ENCODE measurements around the gene ERO1B.
"Not testable (repeated sequence)": the region's sequence is repeated elsewhere in the genome, so short reads cannot be mapped to it uniquely, and the experiment has no call there.

ERO1B gene, protein sequence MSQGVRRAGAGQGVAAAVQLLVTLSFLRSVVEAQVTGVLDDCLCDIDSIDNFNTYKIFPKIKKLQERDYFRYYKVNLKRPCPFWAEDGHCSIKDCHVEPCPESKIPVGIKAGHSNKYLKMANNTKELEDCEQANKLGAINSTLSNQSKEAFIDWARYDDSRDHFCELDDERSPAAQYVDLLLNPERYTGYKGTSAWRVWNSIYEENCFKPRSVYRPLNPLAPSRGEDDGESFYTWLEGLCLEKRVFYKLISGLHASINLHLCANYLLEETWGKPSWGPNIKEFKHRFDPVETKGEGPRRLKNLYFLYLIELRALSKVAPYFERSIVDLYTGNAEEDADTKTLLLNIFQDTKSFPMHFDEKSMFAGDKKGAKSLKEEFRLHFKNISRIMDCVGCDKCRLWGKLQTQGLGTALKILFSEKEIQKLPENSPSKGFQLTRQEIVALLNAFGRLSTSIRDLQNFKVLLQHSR

DNA sequence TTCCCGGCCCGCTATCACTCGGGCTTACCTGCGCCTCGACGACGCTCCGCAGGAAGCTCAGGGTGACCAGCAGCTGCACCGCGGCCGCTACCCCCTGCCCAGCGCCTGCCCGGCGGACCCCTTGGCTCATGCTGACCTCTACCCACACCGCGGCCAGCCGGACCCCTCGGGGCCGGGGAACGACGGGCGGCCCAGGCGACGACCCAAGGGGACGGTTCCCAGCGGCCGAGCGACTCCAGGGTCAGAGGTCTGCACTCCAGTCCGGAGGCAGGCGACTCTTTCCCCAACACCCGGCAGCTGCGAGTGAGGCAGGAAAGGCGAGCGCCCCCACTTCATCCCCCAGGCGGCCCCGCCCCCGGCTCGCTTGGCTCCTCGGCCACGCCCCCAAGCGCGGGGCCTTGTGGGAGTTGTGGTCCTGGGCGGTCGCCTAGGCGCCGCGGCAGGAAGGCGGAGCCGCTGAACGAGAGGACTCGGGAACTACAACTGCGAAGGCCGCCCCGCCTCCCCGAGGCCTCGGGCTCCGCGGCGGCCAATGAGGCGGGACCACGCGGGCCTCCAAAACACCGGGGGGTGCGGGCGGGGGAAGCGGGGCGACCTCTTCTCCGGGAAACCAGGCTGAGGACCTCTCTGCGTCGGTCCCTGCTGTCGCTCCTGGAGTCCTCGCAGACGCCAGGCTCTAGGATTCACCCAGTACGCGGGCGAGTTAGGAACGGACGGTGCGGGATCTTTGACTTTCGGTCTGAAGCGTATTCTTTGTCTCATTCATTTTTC, at the start of gene ERO1B:
TSS of gene ERO1B (minus strand) at position 305 of the 771 bp plus-strand sequence. CDS start at position 130, 175 bp downstream.
- peak; percentile 98 for DNase-seq

DNA sequence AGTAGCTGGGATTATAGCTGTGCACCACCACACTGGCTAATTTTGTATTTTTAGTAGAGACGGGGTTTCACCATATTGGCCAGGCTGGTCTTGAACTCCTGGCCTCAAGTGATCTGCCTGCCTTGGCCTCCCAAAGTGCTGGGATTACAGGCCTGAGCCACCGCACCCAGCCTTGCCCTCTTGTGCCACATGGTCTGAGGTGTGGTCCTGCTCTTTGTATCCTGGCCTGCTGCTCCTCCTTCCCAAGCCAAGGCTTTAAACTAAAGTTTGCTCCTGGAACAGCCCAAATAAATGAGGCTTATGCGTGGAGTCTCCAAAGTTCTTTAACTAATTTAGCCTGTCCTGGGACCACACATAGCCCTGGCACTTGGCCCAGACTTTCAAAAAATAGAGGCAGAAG, 49.7 kb upstream of the ERO1B start:
- DNase-seq, result not testable (repeated sequence)

DNA sequence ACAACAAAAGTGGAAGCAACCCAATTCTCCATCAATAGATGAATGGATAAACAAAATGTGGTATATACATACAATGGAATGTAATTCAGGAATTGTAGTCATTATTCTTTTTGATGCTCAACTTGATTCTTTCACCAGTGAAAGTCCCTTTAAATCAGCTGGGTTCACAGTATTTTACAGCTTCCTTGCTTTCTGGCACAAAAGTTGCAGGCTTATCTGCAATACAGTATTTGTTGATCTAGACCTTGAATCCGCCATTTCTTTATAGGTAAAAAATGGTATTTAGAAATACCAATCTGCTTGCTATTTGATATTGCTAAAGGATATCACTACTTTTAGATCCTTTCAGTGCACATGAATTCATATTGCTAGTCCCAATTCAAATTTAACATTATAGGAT, 44.7 kb upstream of the ERO1B start:
- DNase-seq, result no peak

DNA sequence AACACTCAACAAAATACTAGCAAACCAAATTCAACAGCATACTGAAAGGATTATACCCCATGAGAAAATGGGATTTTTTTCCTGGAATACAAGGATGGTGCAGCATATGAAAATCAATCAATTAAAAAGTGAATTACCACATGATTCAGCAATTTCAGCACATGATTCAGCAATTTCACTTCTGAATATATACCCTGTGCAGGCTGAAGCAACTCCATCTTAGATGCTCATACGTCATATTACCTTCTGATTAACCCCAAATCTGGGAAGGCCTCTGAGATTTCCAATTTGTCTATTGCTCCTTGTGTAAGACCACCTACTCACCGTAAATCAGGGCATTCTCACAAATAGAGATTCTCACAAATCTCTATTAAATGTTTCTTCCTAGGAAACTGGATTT, 43.8 kb upstream of the ERO1B start:
- DNase-seq, result no peak

DNA sequence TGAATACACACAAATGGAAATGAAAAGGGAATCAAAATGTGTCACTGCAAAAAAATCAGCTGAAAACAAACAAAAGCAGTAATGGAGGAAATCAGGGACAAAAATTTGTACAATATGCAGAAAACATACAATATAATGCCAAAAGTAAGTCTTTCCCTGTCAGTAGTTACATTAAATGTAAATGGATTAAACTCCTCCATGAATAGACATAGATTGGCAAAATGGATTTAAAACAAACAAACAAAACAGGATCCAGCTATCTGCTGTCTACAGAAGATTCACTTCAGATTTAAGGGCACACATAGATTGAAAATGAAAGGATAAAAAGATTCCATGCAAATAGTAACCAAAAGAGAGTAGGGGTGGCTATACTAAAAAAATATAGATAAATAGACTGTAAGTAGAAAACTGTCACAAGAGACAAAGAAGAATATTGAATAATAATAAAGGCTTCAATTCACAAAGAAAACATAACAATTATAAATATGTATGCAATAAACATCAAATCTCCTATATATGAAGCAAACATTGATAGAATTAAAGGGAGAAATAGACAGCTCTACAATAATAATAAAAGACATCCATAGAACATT, 42.2 kb upstream of the ERO1B start:
- no peak for DNase-seq

DNA sequence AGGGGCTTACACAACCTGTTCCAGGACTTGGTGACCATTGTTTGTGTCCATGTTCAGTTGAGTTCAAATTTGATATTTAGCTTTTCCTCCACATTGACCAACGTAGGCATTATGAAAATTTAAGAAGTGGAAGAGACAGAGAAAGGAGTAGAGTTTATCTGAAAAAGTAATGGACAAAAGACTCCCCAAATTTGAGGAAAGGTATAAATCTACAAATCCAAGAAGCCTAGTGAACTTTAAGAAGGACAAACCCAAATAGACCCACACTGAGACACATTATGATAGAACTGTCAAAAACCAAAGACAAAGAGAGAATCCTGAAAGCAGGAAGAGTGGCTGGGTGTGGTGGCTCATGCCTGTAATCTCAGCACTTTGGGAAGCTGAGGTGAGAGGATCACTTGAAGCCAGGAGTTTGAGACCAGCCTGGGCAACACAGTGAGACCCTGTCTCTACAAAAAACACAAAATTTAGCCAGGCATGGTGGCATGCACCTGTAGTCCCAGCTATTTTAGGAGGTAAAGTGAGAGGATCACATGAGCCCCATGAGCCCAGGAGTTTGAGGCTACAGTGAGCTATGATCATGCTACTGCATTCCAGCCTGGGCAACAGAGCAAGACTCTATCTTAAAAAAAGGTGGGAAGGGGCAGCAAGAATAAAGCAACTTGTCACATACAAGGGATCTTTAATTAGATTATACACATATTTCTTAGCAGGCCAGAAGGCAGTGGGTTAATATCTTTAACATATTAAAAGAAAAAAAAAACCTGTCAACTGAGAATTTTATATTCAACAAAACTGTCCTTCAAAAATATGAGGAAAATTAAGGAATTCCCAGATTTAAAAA, 41.0 kb upstream of the ERO1B start:
- DNase-seq, result no peak

DNA sequence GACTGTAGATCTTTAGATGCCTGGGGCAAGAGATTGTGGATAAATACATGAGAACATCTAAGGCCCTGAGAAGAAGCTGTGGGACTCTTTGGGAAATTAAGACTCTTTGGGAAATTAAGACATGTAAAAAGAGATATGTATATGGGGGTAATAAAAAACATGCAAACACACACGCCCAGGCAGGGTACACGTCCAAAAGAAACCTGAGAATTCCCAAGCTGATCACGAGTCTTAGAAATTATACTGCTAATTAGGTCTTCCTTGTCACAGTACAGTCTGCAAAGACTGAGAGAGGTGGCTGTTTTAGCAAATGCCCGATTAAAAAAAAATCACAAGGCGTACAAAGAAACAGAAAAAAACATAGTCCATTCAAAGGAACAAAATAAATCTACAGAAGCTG, 39.3 kb upstream of the ERO1B start:
- DNase-seq, result no peak

DNA sequence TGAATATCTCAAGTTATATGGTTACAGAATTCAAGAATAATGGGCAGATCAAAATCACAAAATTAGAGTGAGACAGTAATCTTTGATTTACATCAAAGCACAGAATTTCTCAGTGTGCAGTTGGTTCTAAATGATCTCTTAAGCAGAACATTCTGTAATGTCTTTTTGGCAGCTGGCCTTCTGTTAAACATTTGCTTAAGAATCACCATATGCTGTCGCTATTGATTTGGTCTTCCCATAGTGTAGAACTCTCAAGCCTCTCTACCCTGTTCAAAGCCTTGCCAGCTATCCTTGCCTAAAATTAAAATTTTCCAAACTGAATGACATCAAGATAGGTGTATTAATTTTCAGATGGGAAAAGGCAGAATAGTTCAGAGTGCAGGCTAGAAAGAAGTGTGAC, 38.9 kb upstream of the ERO1B start:
- no peak for DNase-seq

DNA sequence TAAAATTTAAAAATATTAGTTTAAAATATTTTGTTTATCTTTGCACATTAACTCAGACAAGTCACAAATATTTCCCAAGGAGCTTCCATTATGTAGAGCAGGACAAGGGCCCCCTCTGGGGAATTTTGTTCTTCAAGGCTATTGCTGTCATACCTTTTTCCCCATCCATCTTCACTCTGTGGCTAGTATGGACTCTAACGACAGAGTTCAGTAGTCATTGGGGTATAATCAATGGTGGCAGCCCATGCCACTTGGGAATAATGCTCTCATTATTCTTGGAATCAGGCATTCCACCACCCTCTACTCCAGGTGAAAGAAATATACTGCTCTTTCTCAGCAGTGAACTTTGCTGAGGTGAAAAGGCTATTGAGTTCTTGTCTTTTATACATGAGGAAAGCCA, 38.5 kb upstream of the ERO1B start:
- no peak for DNase-seq

DNA sequence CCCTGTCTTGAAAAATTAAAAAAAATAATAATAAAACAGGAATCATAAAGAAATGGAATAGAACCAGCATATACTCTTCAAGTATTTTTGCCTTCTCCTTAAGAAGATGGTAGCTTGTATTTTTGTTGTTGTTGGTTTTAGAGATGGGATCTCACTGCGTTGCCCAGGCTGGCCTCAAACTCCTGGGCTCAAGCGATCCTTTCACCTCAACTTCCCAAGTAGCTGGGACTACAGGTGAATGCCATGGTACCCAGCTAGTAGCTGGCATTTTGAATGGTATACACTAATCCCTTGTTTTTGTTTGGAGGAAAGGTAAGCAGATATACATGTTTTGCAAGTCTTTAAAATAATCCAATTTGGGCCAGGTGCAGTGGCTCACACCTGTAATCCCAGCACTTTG, 34.7 kb upstream of the ERO1B start:
- no peak for DNase-seq

DNA sequence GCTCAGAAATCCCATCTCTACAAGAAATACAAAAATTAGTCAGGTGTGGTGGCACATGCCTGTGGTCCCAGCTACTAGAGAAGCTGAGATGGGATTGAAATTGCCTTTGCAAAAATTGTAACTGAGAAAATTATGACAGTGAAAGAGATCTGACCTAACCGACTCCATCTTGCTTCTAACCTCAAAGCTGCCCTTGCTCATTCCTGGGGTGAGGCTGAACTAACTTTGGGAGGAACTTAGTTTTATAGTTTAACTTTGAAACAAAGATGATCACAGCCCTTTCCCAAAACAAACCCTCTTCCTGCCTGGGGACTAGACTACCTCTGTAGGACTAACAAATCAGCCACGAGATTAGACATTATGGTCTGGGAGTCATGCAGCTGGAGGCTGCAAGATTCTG, 33.8 kb upstream of the ERO1B start:
- DNase-seq, result no peak

DNA sequence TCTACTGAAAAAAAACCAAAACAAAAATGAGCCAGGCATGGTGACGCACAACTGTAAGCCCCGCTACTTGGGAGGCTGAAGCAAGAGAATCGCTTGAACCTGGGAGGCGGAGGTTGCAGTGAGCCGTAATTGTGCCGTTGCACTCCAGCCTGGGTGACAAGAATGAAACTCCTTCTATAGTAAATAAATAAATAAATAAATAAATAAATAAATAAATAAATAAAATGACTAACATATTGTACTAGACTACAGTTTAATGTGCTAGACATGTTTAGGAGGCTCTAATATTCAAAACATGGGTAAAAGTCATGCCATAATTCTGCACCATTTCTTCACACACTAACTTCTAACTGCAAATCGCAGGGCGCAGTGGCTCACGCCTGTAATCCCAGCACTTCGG, 33.3 kb upstream of the ERO1B start:
- no peak for DNase-seq

DNA sequence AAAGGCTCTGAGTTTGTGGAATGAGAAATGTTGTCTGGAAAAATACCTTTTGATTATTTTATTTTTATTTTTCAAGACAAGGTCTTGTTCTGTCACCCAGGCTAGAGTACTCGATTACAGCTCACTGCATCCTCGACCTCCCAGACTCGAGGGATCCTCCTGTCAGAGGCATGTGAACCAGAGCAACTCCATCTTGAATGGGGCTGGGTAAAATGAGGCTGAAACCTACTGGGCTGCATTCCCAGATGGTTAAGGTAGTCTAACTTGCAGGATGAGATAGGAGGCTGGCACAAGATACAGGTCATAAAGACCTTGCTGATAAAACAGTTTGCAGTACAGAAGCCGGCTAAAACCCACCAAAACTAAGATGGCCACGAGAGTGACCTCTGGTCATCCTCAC, 32.3 kb upstream of the ERO1B start:
- DNase-seq, result not testable (repeated sequence)

DNA sequence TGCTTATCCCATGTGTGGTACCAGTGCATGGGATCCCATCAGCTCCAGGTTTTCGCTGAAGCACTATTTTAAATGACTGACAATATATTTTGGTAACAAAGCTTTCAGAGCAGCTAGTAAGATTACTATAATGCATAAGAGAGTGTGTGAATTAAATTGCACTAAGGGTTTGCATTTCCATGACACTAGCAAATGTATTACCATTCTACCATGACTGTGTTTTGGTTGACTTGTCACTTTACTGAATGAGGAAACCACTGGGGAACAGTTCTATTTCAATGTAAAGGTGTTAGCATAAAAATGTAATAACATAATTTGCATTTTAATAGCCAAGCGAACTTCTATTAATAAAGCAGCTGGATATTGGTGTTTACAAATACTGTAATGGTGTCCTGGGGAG, 31.7 kb upstream of the ERO1B start:
- no peak for DNase-seq

DNA sequence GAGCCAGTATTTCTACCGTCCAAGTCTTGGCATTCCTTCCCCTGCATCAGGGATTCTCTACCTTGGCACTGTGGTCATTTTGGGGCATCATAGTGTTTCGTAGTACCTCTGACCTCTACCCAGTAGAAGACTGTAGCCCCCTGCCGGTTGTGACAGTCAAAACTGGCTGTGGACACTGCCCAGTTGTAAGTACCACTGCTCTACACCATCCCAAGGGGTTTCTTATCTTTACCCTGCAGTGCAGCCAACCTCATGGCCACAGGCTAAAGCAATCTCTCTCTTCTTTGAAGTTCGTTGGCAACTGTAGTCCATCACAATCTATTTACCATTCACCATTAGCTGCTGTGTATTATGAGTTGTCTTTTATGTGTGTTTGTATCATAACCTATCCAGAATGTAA, 29.3 kb upstream of the ERO1B start:
- DNase-seq, result no peak

DNA sequence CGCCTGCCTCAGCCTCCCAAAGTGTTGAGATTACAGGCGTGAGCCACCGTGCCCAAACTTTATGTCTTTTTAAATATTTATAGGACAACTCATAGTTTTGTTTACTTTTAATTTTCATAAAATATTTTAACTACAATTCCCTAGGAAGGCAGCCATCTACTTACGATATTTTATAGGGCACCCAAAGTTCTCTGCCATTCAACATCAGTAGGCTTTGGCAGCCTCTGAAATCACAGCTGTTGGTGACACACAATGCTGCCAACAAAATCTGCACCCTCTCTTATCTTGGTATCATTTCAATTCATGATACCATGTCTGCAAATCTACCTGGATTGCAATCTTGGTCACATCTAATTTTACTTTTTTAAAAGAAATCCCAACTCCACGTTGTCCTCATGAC, 27.1 kb upstream of the ERO1B start:
- no peak for DNase-seq

DNA sequence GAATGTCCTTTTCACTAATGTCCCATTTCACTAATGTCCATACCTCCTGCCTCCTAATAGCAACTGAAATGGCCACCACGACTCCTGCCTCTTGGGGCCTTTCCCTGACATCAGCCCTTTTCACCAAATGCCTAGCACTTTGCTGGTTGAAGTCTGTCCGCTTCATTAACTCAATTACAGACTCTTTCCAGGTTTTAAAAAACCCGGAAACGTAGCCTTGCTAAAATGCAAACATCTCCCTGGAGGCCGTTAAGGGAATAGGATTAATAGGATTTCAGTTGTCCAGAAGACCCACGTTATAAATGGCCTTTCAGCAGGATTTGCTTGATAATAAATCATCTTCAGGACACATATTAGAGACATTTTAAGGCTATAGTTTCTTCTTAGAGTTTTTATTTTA, 25.7 kb upstream of the ERO1B start:
- no peak for DNase-seq

DNA sequence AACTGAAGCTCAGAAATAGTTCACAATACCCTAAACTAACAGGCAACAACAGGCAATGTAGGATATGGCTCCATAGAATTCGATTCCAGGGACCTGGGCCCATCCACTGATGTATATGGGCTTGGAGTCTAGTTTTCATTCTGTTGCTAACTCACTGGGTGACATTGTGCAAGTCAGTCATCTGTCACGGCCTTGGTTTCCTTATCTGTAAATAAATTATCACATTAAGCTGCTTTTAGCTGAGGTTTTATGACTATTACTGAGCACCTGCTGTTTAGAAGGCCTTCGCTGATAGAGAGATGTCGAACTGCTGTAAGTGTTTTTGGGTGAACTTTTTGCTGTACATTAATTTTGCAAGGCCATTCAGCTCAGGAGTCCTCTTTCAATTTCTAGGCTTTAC, 22.9 kb upstream of the ERO1B start:
- DNase-seq, result no peak

DNA sequence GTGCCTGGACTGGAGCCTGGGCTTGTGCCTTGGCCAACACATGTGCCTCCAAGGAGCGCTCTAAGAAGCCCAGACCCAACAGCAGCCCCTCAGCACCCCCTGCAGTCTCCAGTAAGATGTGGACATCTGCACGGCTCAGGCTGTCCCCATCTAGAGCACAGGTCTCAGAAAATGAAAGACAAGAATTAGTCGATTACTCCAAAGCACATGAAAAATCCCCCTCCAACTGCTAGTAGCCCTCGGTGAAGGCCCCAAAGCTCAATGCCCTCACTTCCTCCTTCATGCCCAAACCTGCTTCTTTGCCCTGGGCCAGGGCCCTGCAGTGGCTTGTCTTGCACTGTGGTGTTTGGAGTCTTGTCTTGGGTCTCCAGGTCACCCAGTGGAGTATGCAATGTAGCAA, 21.9 kb upstream of the ERO1B start:
- no peak for DNase-seq

DNA sequence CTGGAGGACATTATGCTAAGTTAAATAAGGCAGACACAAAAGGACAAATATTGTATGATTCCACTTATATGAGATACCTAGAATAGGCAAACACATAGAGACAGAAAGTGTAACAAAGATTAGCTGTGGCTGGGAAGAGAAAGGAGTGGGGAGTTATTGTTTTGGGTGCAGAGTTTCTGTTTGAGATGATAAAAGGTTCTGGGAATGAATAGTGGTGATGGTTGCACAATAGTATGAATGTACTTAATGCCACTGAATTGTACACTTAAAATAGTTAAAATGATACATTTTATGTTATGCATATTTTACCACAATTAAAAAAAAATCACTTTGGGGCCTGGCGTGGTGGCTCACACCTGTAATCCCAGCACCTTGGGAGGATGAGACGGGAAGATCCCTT, 21.2 kb upstream of the ERO1B start:
- DNase-seq, result no peak

DNA sequence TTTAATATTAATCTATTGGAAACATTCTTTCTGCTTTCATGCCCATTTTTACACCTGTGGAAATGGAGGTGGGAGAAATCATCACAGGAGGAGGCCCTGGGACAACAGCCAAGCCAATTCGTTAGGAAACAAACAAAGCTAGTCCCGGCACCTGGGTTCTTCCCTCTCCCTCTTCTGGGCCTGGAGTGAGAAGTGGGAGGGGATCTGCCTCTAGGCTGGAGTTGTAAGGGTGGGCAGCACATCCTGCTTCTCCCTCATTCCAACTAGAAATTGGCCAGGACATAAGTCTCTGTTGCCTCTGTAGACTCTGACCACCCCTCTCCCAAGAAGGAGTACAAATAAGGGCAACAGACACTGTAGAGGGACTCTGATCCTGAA, 20.2 kb upstream of the ERO1B start:
- DNase-seq, result no peak

DNA sequence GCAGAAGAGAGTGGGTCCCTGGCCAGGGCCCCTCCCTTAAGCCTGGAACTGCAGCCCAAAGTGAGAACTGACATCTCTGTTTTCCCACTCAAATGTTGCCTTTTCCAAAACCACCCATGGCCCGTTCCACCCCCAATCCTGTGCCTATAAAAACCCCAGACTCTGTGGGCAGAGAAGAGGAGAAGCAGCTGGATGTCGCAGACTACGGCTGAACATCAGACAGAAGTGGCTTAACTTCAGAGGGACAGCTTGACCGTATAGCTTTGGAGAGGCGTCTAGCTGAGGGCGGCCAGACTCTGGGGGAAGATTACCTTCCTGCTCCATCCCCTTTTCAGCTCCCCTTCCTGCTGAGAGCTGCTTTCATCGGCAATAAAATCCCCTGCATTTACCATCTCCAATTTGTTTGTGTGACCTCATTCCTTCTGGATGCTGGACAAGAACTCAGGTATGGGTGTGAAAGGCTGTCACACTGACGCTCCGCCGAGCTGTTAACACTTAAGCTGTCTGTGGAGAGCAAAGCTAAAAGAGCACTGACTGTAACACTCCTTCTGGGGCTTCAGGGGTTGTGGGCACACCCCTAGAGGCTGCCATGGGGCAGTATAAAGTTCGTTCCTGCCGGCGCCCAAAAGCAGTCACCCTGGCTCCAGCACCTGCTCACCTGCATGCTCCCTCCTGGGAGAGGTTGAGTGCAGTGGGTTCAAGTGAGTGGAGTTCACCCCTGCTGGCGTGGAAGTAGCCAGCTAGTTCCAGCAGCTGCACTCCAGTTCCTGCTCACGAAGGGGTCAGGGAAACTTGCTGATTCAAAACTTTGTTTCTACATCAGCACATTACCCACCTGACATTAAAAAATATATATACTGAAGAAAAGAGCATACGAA, 19.6 kb upstream of the ERO1B start:
- no peak for DNase-seq
